GM12878 (cell line): ENCODE data around the gene POU2AF1. TPM values are rescaled to one million over a fixed set of nuclear protein-coding genes. Genes with fewer than 3 reads are reported as not detected.

Experiments
- ATAC-seq: fragments of 200-7000 bp; cut with Tn5 transposase; 3 replicates; pipeline ENCODE4 v1.9.1; 2020; ENCODE audit warnings: mild to moderate bottlenecking, moderate library complexity
- BruUV-seq: library from RNA; stranded (reverse); fragments of 400-500 nt; replicated peaks from 2 replicates; lab custom pipeline; 2021; lab: Mats Ljungman, UMichigan
- CTCF ChIA-PET: fragments of 300-600 bp; sonication (Branson Sonifier 250); formaldehyde crosslinking; extraction: SDS; loops from one replicate; lab custom pipeline; 2021; ENCODE audit warnings: inconsistent platforms; lab: Yijun Ruan, JAX
- POLR2A ChIA-PET: fragments of 350-600 bp; formaldehyde crosslinking; extraction: SDS; loops from one replicate; lab custom pipeline; 2021; ENCODE audit warnings: inconsistent platforms; lab: Charles Lee
- RAD21 ChIA-PET: fragments of 300-600 bp; sonication (Branson Sonifier 250); formaldehyde crosslinking; loops from one replicate; lab custom pipeline; 2023; ENCODE audit warnings: antibody characterized with exemption; ENCODE audit not compliant: unreplicated experiment; lab: Charles Lee
- SMC1A ChIA-PET: fragments of 300-600 bp; sonication (Branson Sonifier 250); formaldehyde crosslinking; loops from one replicate; lab custom pipeline; 2023; ENCODE audit not compliant: unreplicated experiment, uncharacterized antibody; lab: Charles Lee
- DNase-seq: peaks from one replicate; pipeline ENCODE4 v3.0.0-alpha.2; 2011; ENCODE audit warnings: low read depth, low spot score
- FAIRE-seq: peaks from 3 replicates; lab custom pipeline; 2011; peaks lifted over from hg19 to GRCh38; lab: Jason Lieb, UNC
- H2AFZ ChIP-seq: 2 replicates; pipeline ENCODE4 v1.6.0; 2011; ENCODE audit warnings: low read depth, low read length, control low read depth; ENCODE audit not compliant: control insufficient read depth
- H3K27ac ChIP-seq: 2 replicates; pipeline ENCODE4 v1.5.1; 2011; ENCODE audit warnings: control low read depth; ENCODE audit not compliant: control insufficient read depth, insufficient read depth
- H3K27me3 ChIP-seq, 2 experiments: replicated peaks in 1 of 2; 2 replicates each; pipeline versions ENCODE4 v1.6.0 to v1.6.1; 2011; ENCODE audit warnings: low read length in 1 of 2; ENCODE audit not compliant: control insufficient read depth in 2 of 2, insufficient read depth in 2 of 2
- H3K36me3 ChIP-seq, 2 experiments: 2 replicates each; pipeline ENCODE4 v1.5.1; 2011; ENCODE audit warnings: low read length in 1 of 2; ENCODE audit not compliant: control insufficient read depth in 2 of 2, insufficient read depth in 2 of 2
- H3K4me1 ChIP-seq: 2 replicates; pipeline ENCODE4 v1.6.1; 2011; ENCODE audit warnings: mild to moderate bottlenecking, low read length, moderate library complexity, mixed read lengths; ENCODE audit not compliant: control insufficient read depth, insufficient read depth
- H3K4me2 ChIP-seq: 2 replicates; pipeline ENCODE4 v1.6.0; 2011; ENCODE audit warnings: control low read depth; ENCODE audit not compliant: control insufficient read depth, insufficient read depth
- H3K4me3 ChIP-seq: fragments of 200-600 bp; sonication (generic); 2 replicates; pipeline ENCODE4 v1.5.1; 2016
- H3K79me2 ChIP-seq: 2 replicates; pipeline ENCODE4 v1.6.0; 2011; ENCODE audit warnings: low read length; ENCODE audit not compliant: control insufficient read depth, insufficient read depth
- H3K9ac ChIP-seq: 2 replicates; pipeline ENCODE4 v1.8.0; 2011; ENCODE audit warnings: low read length, control low read depth, mixed read lengths; ENCODE audit not compliant: control insufficient read depth, insufficient read depth
- H3K9me3 ChIP-seq: replicated peaks from 3 replicates; pipeline ENCODE4 v1.5.1; 2011; ENCODE audit warnings: mild to moderate bottlenecking, low read length; ENCODE audit not compliant: control insufficient read depth, insufficient read depth
- H4K20me1 ChIP-seq: 2 replicates; pipeline ENCODE4 v1.6.0; 2011; ENCODE audit not compliant: control insufficient read depth, insufficient read depth
- CBX5 ChIP-seq: sonication (generic); IDR thresholded peaks from 2 replicates; pipeline ENCODE4 v1.6.1; 2016; ENCODE audit warnings: low read depth, moderate library complexity, mild to moderate bottlenecking, inconsistent platforms
- FOS ChIP-seq: IDR thresholded peaks from 3 replicates; pipeline ENCODE4 v1.6.1; 2011; ENCODE audit warnings: borderline replicate concordance; ENCODE audit not compliant: insufficient read length; ENCODE audit errors: extremely low read depth
- HCFC1 ChIP-seq: fragments of 150-350 bp; IDR thresholded peaks from 2 replicates; pipeline ENCODE4 v1.6.1; 2014; ENCODE audit warnings: low read length
- HDAC6 ChIP-seq: fragments of 200-600 bp; sonication (generic); IDR thresholded peaks from one replicate; pipeline ENCODE4 v1.8.0; 2017; ENCODE audit warnings: antibody characterized with exemption; ENCODE audit not compliant: unreplicated experiment
- MLLT1 ChIP-seq: fragments of 450-650 bp; IDR thresholded peaks from 2 replicates; pipeline ENCODE4 v1.6.1; 2016; ENCODE audit warnings: mild to moderate bottlenecking
- NBN ChIP-seq: fragments of 450-650 bp; IDR thresholded peaks from 2 replicates; pipeline ENCODE4 v1.6.1; 2016
- RBBP5 ChIP-seq: fragments of 200-600 bp; sonication (generic); conservative IDR thresholded peaks from 2 replicates; pipeline ENCODE4 v1.6.1; 2016
- RFX5 ChIP-seq: IDR thresholded peaks from 2 replicates; pipeline ENCODE4 v1.6.1; 2011; ENCODE audit warnings: low read depth, low read length, improper control_type of control experiment
- TCF7 ChIP-seq: IDR thresholded peaks from 2 replicates; pipeline ENCODE4 v1.6.1; 2014; ENCODE audit warnings: antibody characterized with exemption, borderline replicate concordance
- ZNF24 ChIP-seq: fragments of 450-650 bp; IDR thresholded peaks from 2 replicates; pipeline ENCODE4 v1.6.1; 2017; ENCODE audit warnings: antibody characterized with exemption, mild to moderate bottlenecking
- WGBS: methylation state at CpG from one replicate; pipeline ENCODE4 v1.1.6; 2016; ENCODE audit warnings: low lambda C conversion rate; ENCODE audit not compliant: insufficient replicate concordance, insufficient coverage; ENCODE audit errors: missing lambda C conversion rate; 5-methylcytosine and 5-hydroxymethylcytosine counted together
- in situ Hi-C: fragments of 300-500 bp; cut with MboI; formaldehyde crosslinking; loops from 9 replicates; pipeline ENCODE4 v1.14.3; 2018; ENCODE audit warnings: mixed read lengths
- intact Hi-C: fragments of 100-400 bp; cut with micrococcal nuclease; formaldehyde crosslinking; loops from one replicate; pipeline ENCODE4 v1.14.2; 2022; ENCODE audit not compliant: unreplicated experiment
- polyA plus RNA-seq, 11 experiments: library from polyadenylated mRNA; depleted of rRNA in 4 of 11; unstranded in 6 of 11; stranded (reverse) in 5 of 11; fragments of >200 nt; fragmentation: Nextera tagmentation in 4 of 11; fragmentation: Illumina TruSeq in 1 of 11; extraction: Ambion mirVana in 4 of 11; extraction: Trizol in 1 of 11; gene quantifications; 1 replicate in 1 of 11; 2 replicates in 10 of 11; pipeline versions ENCODE4 v1.2.1 to v1.2.3, GENCODE V29; 2011 to 2016; ENCODE audit warnings: inconsistent platforms in 2 of 11, missing spikeins in 2 of 11, low read depth in 1 of 11
- total RNA-seq, 4 experiments: library from RNA; depleted of rRNA in 3 of 4; stranded (reverse); fragments of >200 nt in 3 of 4; fragmentation: Illumina TruSeq in 1 of 4; extraction: Trizol in 1 of 4; gene quantifications; 2 replicates each; pipeline versions ENCODE4 v1.2.1 to v1.2.3, GENCODE V29; 2013 to 2021
- TF ChIP-seq, protein P1 (sequence below): fragments of 450-650 bp; formaldehyde crosslinking; IDR thresholded peaks from 2 replicates; pipeline ENCODE4 v1.4.0; 2022; ENCODE audit warnings: mild to moderate bottlenecking, moderate library complexity
- TF ChIP-seq, protein P2 (sequence below): fragments of 450-650 bp; IDR thresholded peaks from 2 replicates; pipeline ENCODE4 v1.6.1; 2017; ENCODE audit warnings: borderline replicate concordance
- TF ChIP-seq, protein P3 (sequence below): fragments of 150-350 bp; IDR thresholded peaks from 2 replicates; pipeline ENCODE4 v1.6.1; 2014; ENCODE audit warnings: mild to moderate bottlenecking, low read depth, low read length

Gene POU2AF1
- total and polyA plus RNA-seq, 10 of the 15 experiments (the other 5 are each of a cell fraction or from before 2014, with no cell fraction given), result 13.1 to 169 (median 75.5) TPM

DNA sequence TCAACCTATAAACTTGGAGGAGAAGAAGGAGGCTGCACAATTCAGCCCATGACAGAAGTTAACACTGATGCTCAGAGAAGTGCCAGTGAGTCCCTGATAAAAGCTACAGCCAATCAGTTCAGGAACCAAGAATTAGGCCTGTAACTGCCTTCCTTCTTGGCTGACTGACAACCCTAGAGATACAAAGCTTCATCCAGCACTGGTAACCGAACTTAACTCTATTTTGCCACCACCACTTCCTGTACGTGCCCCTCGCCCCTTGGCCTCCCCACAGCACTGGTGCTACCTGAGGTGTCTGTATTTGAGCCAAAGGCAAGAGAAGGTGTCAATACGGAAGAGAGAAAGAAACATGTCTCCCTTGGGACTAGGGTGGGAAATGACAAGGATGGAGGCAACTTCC lies 40.1 kb upstream of the POU2AF1 start:
- no TSS peak for BruUV-seq
- H3K4me1 ChIP-seq, result peaks cover 70% of the 10 kb centered on the region
- FAIRE-seq, result no peak

More for the DNA sequence above, 40.1 kb upstream of the POU2AF1 start:
- WGBS, result 45% methylated on average over 4 of the region's 4 CpGs
- DNase-seq (no peak), ATAC-seq (no peak)
- SMC1A ChIA-PET, result interaction anchor here (0.6 to 29.3 kb wide), 11 partner anchors 10 to 1123 kb away, joined by 3 to 972 read pairs (median 8); partner anchors contain the start of gene POU2AF1
- CTCF ChIA-PET, result interaction anchor here (0.9 to 18.2 kb wide), 11 partner anchors 10 to 136 kb away, joined by 3 to 680 read pairs (median 27); partner anchors contain the start of gene POU2AF1
- H3K9me3 ChIP-seq, result no peaks in the 10 kb centered on the region; the same call in 2 of the 3 replicates
- H3K79me2 ChIP-seq, result peaks cover 15% of the 10 kb centered on the region
- in situ Hi-C loops (loop anchor here (5.0 kb wide), 1 partner anchor 52 kb away; no protein-coding TSS in a partner anchor), intact Hi-C loops (loop anchor here (5.0 kb wide), 1 partner anchor 1072 kb away; no protein-coding TSS in a partner anchor)
- no peaks in the 10 kb centered on the region; a peak in 1 of 4 replicates for H3K36me3 ChIP-seq
- H4K20me1 ChIP-seq, result no peaks in the 10 kb centered on the region
- no peaks in the 10 kb centered on the region for H3K27me3 ChIP-seq
- H3K4me3 ChIP-seq, result no peak overlapping the region
- no peak overlapping the region for H2AFZ ChIP-seq
- no peak overlapping the region for H3K4me2 ChIP-seq
- no peak overlapping the region for H3K9ac ChIP-seq
- H3K27ac ChIP-seq, result peak overlapping the region; percentile 98
- RAD21 ChIA-PET, result interaction anchor here (2.9 to 19.6 kb wide), 7 partner anchors 9 to 137 kb away, joined by 12 to 657 read pairs (median 66); partner anchors contain the start of gene POU2AF1
- POLR2A ChIA-PET, result interaction anchor here (0.9 to 16.5 kb wide), 4 partner anchors 8 to 137 kb away, joined by 3 to 415 read pairs (median 8); partner anchors contain the start of gene POU2AF1
- TF ChIP-seq, protein P1, sequence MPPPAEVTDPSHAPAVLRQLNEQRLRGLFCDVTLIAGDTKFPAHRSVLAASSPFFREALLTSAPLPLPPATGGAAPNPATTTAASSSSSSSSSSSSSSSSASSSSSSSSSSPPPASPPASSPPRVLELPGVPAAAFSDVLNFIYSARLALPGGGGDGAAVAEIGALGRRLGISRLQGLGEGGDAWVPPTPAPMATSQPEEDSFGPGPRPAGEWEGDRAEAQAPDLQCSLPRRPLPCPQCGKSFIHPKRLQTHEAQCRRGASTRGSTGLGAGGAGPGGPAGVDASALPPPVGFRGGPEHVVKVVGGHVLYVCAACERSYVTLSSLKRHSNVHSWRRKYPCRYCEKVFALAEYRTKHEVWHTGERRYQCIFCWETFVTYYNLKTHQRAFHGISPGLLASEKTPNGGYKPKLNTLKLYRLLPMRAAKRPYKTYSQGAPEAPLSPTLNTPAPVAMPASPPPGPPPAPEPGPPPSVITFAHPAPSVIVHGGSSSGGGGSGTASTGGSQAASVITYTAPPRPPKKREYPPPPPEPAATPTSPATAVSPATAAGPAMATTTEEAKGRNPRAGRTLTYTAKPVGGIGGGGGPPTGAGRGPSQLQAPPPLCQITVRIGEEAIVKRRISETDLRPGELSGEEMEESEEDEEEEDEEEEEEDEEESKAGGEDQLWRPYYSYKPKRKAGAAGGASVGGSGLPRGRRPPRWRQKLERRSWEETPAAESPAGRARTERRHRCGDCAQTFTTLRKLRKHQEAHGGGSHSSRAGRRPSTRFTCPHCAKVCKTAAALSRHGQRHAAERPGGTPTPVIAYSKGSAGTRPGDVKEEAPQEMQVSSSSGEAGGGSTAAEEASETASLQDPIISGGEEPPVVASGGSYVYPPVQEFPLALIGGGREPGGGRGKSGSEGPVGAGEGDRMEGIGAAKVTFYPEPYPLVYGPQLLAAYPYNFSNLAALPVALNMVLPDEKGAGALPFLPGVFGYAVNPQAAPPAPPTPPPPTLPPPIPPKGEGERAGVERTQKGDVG (CRISPR knock-in tag), result no peak
- TF ChIP-seq, protein P2, sequence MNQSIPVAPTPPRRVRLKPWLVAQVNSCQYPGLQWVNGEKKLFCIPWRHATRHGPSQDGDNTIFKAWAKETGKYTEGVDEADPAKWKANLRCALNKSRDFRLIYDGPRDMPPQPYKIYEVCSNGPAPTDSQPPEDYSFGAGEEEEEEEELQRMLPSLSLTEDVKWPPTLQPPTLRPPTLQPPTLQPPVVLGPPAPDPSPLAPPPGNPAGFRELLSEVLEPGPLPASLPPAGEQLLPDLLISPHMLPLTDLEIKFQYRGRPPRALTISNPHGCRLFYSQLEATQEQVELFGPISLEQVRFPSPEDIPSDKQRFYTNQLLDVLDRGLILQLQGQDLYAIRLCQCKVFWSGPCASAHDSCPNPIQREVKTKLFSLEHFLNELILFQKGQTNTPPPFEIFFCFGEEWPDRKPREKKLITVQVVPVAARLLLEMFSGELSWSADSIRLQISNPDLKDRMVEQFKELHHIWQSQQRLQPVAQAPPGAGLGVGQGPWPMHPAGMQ, result no peak
- no peak for TF ChIP-seq HCFC1
- no peak for TF ChIP-seq ZNF24
- no peak for TF ChIP-seq RFX5
- TF ChIP-seq, protein P3, sequence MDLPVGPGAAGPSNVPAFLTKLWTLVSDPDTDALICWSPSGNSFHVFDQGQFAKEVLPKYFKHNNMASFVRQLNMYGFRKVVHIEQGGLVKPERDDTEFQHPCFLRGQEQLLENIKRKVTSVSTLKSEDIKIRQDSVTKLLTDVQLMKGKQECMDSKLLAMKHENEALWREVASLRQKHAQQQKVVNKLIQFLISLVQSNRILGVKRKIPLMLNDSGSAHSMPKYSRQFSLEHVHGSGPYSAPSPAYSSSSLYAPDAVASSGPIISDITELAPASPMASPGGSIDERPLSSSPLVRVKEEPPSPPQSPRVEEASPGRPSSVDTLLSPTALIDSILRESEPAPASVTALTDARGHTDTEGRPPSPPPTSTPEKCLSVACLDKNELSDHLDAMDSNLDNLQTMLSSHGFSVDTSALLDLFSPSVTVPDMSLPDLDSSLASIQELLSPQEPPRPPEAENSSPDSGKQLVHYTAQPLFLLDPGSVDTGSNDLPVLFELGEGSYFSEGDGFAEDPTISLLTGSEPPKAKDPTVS, result no peak
- TF ChIP-seq FOS, result no peak
- no peak for TF ChIP-seq MLLT1
- no peak for TF ChIP-seq RBBP5
- no peak for TF ChIP-seq NBN
- no peak for TF ChIP-seq TCF7
- TF ChIP-seq HDAC6, result no peak
- TF ChIP-seq CBX5, result no peak
